HCT116 (cell line): ENCODE measurements around the gene MZB1. TPM values are rescaled to one million over a fixed set of nuclear protein-coding genes. Genes with fewer than 3 reads are reported as not detected.

Experiments
- ATAC-seq: fragments of 200-7000 bp; cut with Tn5 transposase; 2 replicates; pipeline ENCODE4 v1.9.1; 2020; ENCODE audit warnings: mild to moderate bottlenecking, moderate library complexity
- BruUV-seq: library from RNA; stranded (reverse); fragments of 400-500 nt; replicated peaks from 2 replicates; lab custom pipeline; 2021; lab: Mats Ljungman, UMichigan
- CTCF ChIA-PET: fragments of 300-600 bp; sonication (Branson Sonifier 250); formaldehyde crosslinking; loops from one replicate; lab custom pipeline; 2021; ENCODE audit warnings: antibody characterized with exemption; lab: Charles Lee
- POLR2A ChIA-PET: fragments of 300-600, 350-600 bp; sonication (Branson Sonifier 250); formaldehyde crosslinking; loops from one replicate; lab custom pipeline; 2021; ENCODE audit warnings: antibody characterized with exemption; lab: Charles Lee
- RAD21 ChIA-PET, 2 experiments: fragments of 300-600 bp; sonication (Branson Sonifier 250); formaldehyde crosslinking; loops; one replicate each; lab custom pipeline; 2023; ENCODE audit warnings: low total read pairs in 2 of 2; ENCODE audit not compliant: uncharacterized antibody in 2 of 2, unreplicated experiment in 2 of 2, low non-redundant PET in 1 of 2; lab: Charles Lee
- DNase-seq: peaks from one replicate; pipeline ENCODE4 v3.0.0-alpha.2; 2010; ENCODE audit warnings: low read depth, low spot score
- H2AFZ ChIP-seq: fragments of 200-600 bp; shearing (Covaris generic), sonication (generic); 2 replicates; pipeline ENCODE4 v1.6.1; 2017; ENCODE audit warnings: low read depth, mixed run types, mixed read lengths, antibody characterized with exemption, low read length; ENCODE audit not compliant: poor library complexity, severe bottlenecking
- H3K27ac ChIP-seq: 2 replicates; pipeline ENCODE4 v1.5.1; 2012; ENCODE audit warnings: low read depth, low read length
- H3K27me3 ChIP-seq: fragments of 200-600 bp; sonication (generic); 2 replicates; pipeline ENCODE4 v1.6.1; 2016; ENCODE audit warnings: mixed run types, low read length, mixed read lengths; ENCODE audit not compliant: insufficient read depth
- H3K36me3 ChIP-seq, 2 experiments: fragments of 200-500 bp in 1 of 2; fragments of 200-600 bp in 1 of 2; sonication (Bioruptor generic) in 1 of 2; sonication (generic) in 1 of 2; 2 replicates each; pipeline versions ENCODE4 v1.5.1 to v1.6.1; 2014 to 2016; ENCODE audit warnings: low read length in 2 of 2, inconsistent platforms in 1 of 2, mixed read lengths in 1 of 2, mixed run types in 1 of 2; ENCODE audit not compliant: insufficient read depth in 2 of 2, control insufficient read depth in 1 of 2
- H3K4me1 ChIP-seq, 2 experiments: fragments of 200-600 bp in 1 of 2; sonication (generic) in 1 of 2; 2 replicates each; pipeline versions ENCODE4 v1.5.1 to v1.6.1; 2012 to 2017; ENCODE audit warnings: low read length in 2 of 2, inconsistent platforms in 1 of 2, mild to moderate bottlenecking in 1 of 2, mixed read lengths in 1 of 2, mixed run types in 1 of 2, moderate library complexity in 1 of 2; ENCODE audit not compliant: insufficient read depth in 2 of 2, control insufficient read depth in 1 of 2
- H3K4me2 ChIP-seq: fragments of 200-600 bp; sonication (generic); 2 replicates; pipeline ENCODE4 v1.6.1; 2017; ENCODE audit warnings: mixed run types, low read length, mixed read lengths
- H3K4me3 ChIP-seq, 2 experiments: fragments of 200-600 bp in 1 of 2; sonication (generic) in 1 of 2; replicated peaks in 1 of 2; 2 replicates each; pipeline ENCODE4 v1.5.1; 2011 to 2016; ENCODE audit warnings: low read length in 2 of 2, control low read depth in 1 of 2, low read depth in 1 of 2, mild to moderate bottlenecking in 1 of 2, mixed read lengths in 1 of 2, mixed run types in 1 of 2
- H3K79me2 ChIP-seq: fragments of 200-600 bp; sonication (generic); 2 replicates; pipeline ENCODE4 v1.6.1; 2017; ENCODE audit warnings: mild to moderate bottlenecking, mixed run types, low read length, moderate library complexity, mixed read lengths; ENCODE audit not compliant: insufficient read depth
- H3K9ac ChIP-seq: fragments of 200-600 bp; sonication (generic); 2 replicates; pipeline ENCODE4 v1.6.1; 2016; ENCODE audit warnings: low read length, mixed read lengths
- H3K9me2 ChIP-seq: fragments of 200-600 bp; sonication (generic), shearing (Covaris generic); 2 replicates; pipeline ENCODE4 v1.6.1; 2017; ENCODE audit warnings: mixed run types, mild to moderate bottlenecking, moderate library complexity; ENCODE audit not compliant: insufficient read depth
- H3K9me3 ChIP-seq, 2 experiments: fragments of 200-500 bp in 1 of 2; fragments of 200-600 bp in 1 of 2; sonication (Bioruptor generic) in 1 of 2; sonication (generic) in 1 of 2; 2 replicates each; pipeline ENCODE4 v1.6.1; 2014 to 2017; ENCODE audit warnings: low read length in 2 of 2, mixed read lengths in 2 of 2, inconsistent platforms in 1 of 2, low read depth in 1 of 2, mild to moderate bottlenecking in 1 of 2, mixed run types in 1 of 2, moderate library complexity in 1 of 2; ENCODE audit not compliant: control insufficient read depth in 1 of 2, insufficient read depth in 1 of 2
- H4K20me1 ChIP-seq: fragments of 200-600 bp; sonication (generic), shearing (Covaris generic); 2 replicates; pipeline ENCODE4 v1.6.1; 2017; ENCODE audit warnings: mixed run types, mild to moderate bottlenecking, moderate library complexity; ENCODE audit not compliant: insufficient read depth
- CBX3 ChIP-seq: IDR thresholded peaks from 2 replicates; pipeline ENCODE4 v1.6.1; 2012; ENCODE audit warnings: low read depth
- CEBPB ChIP-seq: IDR thresholded peaks from 2 replicates; pipeline ENCODE4 v1.6.1; 2012; ENCODE audit warnings: low read depth
- EGR1 ChIP-seq: IDR thresholded peaks from 2 replicates; pipeline ENCODE4 v1.6.1; 2012; ENCODE audit warnings: low read depth
- ELF1 ChIP-seq: IDR thresholded peaks from 2 replicates; pipeline ENCODE4 v1.6.1; 2012; ENCODE audit warnings: low read depth, borderline replicate concordance
- EZH2 ChIP-seq: fragments of 200-600 bp; sonication (generic); IDR thresholded peaks from 2 replicates; pipeline ENCODE4 v1.6.1; 2017; ENCODE audit warnings: antibody characterized with exemption, mixed run types
- FOSL1 ChIP-seq: IDR thresholded peaks from 2 replicates; pipeline ENCODE4 v1.6.1; 2012; ENCODE audit warnings: low read depth
- JUND ChIP-seq: IDR thresholded peaks from 2 replicates; pipeline ENCODE4 v1.6.1; 2012
- POLR2AphosphoS5 ChIP-seq: IDR thresholded peaks from 2 replicates; pipeline ENCODE4 v1.6.1; 2011; ENCODE audit warnings: mild to moderate bottlenecking, low read depth, low read length, moderate library complexity
- RAD21 ChIP-seq: IDR thresholded peaks from 2 replicates; pipeline ENCODE4 v1.6.1; 2012; ENCODE audit warnings: low read depth, mild to moderate bottlenecking
- SIN3A ChIP-seq: IDR thresholded peaks from 2 replicates; pipeline ENCODE4 v1.6.1; 2012; ENCODE audit warnings: low read depth
- SP1 ChIP-seq: IDR thresholded peaks from 2 replicates; pipeline ENCODE4 v1.6.1; 2012; ENCODE audit warnings: low read depth
- SRF ChIP-seq: IDR thresholded peaks from 2 replicates; pipeline ENCODE4 v1.6.1; 2012; ENCODE audit warnings: low read depth
- TCF7L2 ChIP-seq: IDR thresholded peaks from 2 replicates; pipeline ENCODE4 v1.7.0; 2011; ENCODE audit warnings: borderline replicate concordance, inconsistent platforms; ENCODE audit not compliant: insufficient read depth, insufficient read length; ENCODE audit errors: extremely low read depth
- YY1 ChIP-seq: IDR thresholded peaks from 2 replicates; pipeline ENCODE4 v1.6.1; 2011; ENCODE audit warnings: low read length, low read depth, moderate library complexity, mild to moderate bottlenecking; ENCODE audit not compliant: insufficient replicate concordance; ENCODE audit errors: extremely low read depth
- ZBTB33 ChIP-seq: IDR thresholded peaks from 2 replicates; pipeline ENCODE4 v1.6.1; 2011; ENCODE audit warnings: mild to moderate bottlenecking, low read length, moderate library complexity; ENCODE audit not compliant: insufficient replicate concordance; ENCODE audit errors: extremely low read depth
- ZNF274 ChIP-seq: fragments of 200-500 bp; sonication (Bioruptor generic); IDR thresholded peaks from 2 replicates; pipeline ENCODE4 v1.6.1; 2014; ENCODE audit warnings: mild to moderate bottlenecking, low read depth, low read length, inconsistent platforms
- intact Hi-C: fragments of 100-400 bp; cut with micrococcal nuclease; formaldehyde crosslinking; loops from 2 replicates; pipeline ENCODE4 v1.10.0; 2022
- total RNA-seq: library from RNA; stranded (reverse); gene quantifications from one replicate; pipeline ENCODE4 v1.2.1, GENCODE V29; 2021; ENCODE audit not compliant: unreplicated experiment

Gene MZB1
- total RNA-seq, 1 experiment from 2014 or later = 0.81 TPM

- no peak for TF ChIP-seq ZBTB33
- no peak for TF ChIP-seq EGR1
- no peak for TF ChIP-seq SIN3A
- no peak for TF ChIP-seq ZNF274
- no peak for TF ChIP-seq CBX3
- no peak for TF ChIP-seq ELF1
- TF ChIP-seq JUND = no peak
- no peak for TF ChIP-seq POLR2AphosphoS5
- TF ChIP-seq SRF = no peak
- no peak for TF ChIP-seq CEBPB
- TF ChIP-seq FOSL1 = no peak
- TF ChIP-seq RAD21 = no peak
- TF ChIP-seq, all 23 proteins: peak for 0
Measured at GRCh38 chr5:139377226-139377625, 12.5 kb downstream of the MZB1 start (continued).

- Histone ChIP-seq H3K27ac (no peak overlapping the region), H3K4me3 (no peak overlapping the region), H4K20me1 (no peaks in the 10 kb centered on the region), H3K4me1 (peaks cover 28 to 29% of the 10 kb centered on the region in 2 experiments), H3K9ac (no peak overlapping the region), H3K9me2 (no peaks in the 10 kb centered on the region), H3K79me2 (no peaks in the 10 kb centered on the region), H3K27me3 (no peaks in the 10 kb centered on the region), H3K4me2 (no peak overlapping the region), H2AFZ (no peak overlapping the region), H3K9me3 (no peaks in the 10 kb centered on the region), H3K36me3 (peaks cover 2 to 9% of the 10 kb centered on the region in 2 experiments; a peak in 2 of 4 replicates)
- BruUV-seq = no TSS peak
- POLR2A ChIA-PET = no interaction called here
- DNase-seq (no peak), ATAC-seq (no peak)
- TF ChIP-seq JUND (no peak), YY1 (no peak), EZH2 (no peak), SRF (no peak), ZNF274 (no peak), ELF1 (no peak), SP1 (no peak), EGR1 (no peak), TCF7L2 (no peak), CBX3 (no peak), POLR2AphosphoS5 (no peak), ZBTB33 (no peak), RAD21 (no peak)
- RAD21 ChIA-PET = interaction anchor here in 1 of 2 experiments (0.6 kb wide), 1 partner anchor 144 kb away, joined by 3 read pairs; no protein-coding TSS in a partner anchor
- CTCF ChIA-PET = no interaction called here
- intact Hi-C loops = loop anchor here (10.0 kb wide), 1 partner anchor 182 kb away; the partner anchor contains the start of gene SIL1
Measured at GRCh38 chr5:139376364-139376763, 13.3 kb downstream of the MZB1 start.
